ENCODE data around the gene USB1. TPM values are rescaled to one million over a fixed set of nuclear protein-coding genes. Genes with fewer than 3 reads are reported as not detected.
A peak's percentile ranks its signal among the peaks of the same experiment; 100 is the strongest.

USB1 gene
- total RNA-seq (2021; ENCODE audit: unreplicated experiment), result 73.1 TPM
- 52.4 and 54.0 TPM in 2 replicates for polyA plus RNA-seq (2012)
- percentile 68 among the genes with signal in this experiment for Bru-seq, nascent RNA
- BruChase-seq, experiment 1, labeled RNA remaining after a 6-hour chase, result percentile 87 among the genes with signal in this experiment
- BruChase-seq, experiment 2, labeled RNA remaining after a 2-hour chase, result percentile 81 among the genes with signal in this experiment
- long read RNA-seq, transcript USB1-201 (7 exons, 2,282 nt), result major isoform, 46 of 96 reads
- long read RNA-seq, partial matches to known transcripts, result 40 of 96 reads
- long read RNA-seq, other reads (novel, unspliced or antisense), result 5 of 96 reads

- DNase-seq (ENCODE audit: low read depth, low spot score) (peak; percentile 77), ATAC-seq (peak; percentile 87)
- BruUV-seq (replicated peaks), result no TSS peak
- POLR2A ChIA-PET, result interaction anchor here (1.0 kb wide), 1 partner anchor 266 kb away, joined by 4 read pairs; no protein-coding TSS in a partner anchor
- Histone ChIP-seq H3K4me2 (ENCODE audit: low read length) (peak within 1 kb of the TSS; percentile 99), H3K9ac (ENCODE audit: low read length) (peak within 1 kb of the TSS; percentile 74), H3K79me2 (ENCODE audit: insufficient read depth, low read length) (peaks cover 13% of the 10 kb centered on the region), H3K9me3 (ENCODE audit: control insufficient read depth in 1 of 2, insufficient read depth in 1 of 2, low read depth in 1 of 2, low read length in 2 of 2) (no peaks in the 10 kb centered on the region), H3K27me3 (ENCODE audit: insufficient read depth, low read length) (no peaks in the 10 kb centered on the region), H2AFZ (ENCODE audit: low read depth, low read length, poor library complexity, severe bottlenecking) (peak within 1 kb of the TSS; percentile 78), H3K27ac (ENCODE audit: low read depth, low read length) (peak within 1 kb of the TSS; percentile 87), H3K9me2 (ENCODE audit: insufficient read depth) (no peaks in the 10 kb centered on the region), H3K4me1 (ENCODE audit: control insufficient read depth in 1 of 2, insufficient read depth in 2 of 2, low read length in 2 of 2) (peaks cover 18 to 30% of the 10 kb centered on the region in 2 experiments; a peak in 3 of 4 replicates), H4K20me1 (ENCODE audit: insufficient read depth) (no peaks in the 10 kb centered on the region), H3K4me3 (replicated peaks in 1 of 2; ENCODE audit: low read depth in 1 of 2, low read length in 2 of 2) (peak within 1 kb of the TSS; percentile 83 to 85), H3K36me3 (ENCODE audit: control insufficient read depth in 1 of 2, insufficient read depth in 2 of 2, low read length in 2 of 2) (peaks cover 11 to 12% of the 10 kb centered on the region in 2 experiments; a peak in 3 of 4 replicates)
- CTCF ChIA-PET, result interaction anchor here (0.6 to 1.0 kb wide), 6 partner anchors 12 to 425 kb away, joined by 3 to 8 read pairs (median 4); no protein-coding TSS in a partner anchor
- intact Hi-C loops (cut with micrococcal nuclease), result loop anchor here (1.0 to 10.0 kb wide), 2 partner anchors 102 to 276 kb away; no protein-coding TSS in a partner anchor
- RAD21 ChIA-PET (ENCODE audit: low non-redundant PET in 1 of 2, low total read pairs in 2 of 2, uncharacterized antibody in 2 of 2, unreplicated experiment in 2 of 2), result no interaction called here
- no peak for TF ChIP-seq ZBTB33 (IDR thresholded peaks at IDR 0.05; ENCODE audit: extremely low read depth, insufficient replicate concordance, low read length)
- TF ChIP-seq YY1 (IDR thresholded peaks at IDR 0.05; ENCODE audit: extremely low read depth, insufficient replicate concordance, low read depth, low read length), result no peak
- no peak for TF ChIP-seq REST (IDR thresholded peaks at IDR 0.05; ENCODE audit: low read depth)
- TF ChIP-seq TCF7L2 (IDR thresholded peaks at IDR 0.05; ENCODE audit: borderline replicate concordance, extremely low read depth, insufficient read depth, insufficient read length), result no peak
- no peak for TF ChIP-seq ZFX (IDR thresholded peaks at IDR 0.05)
- peak; percentile 32; the same call in 1 of the 2 replicates for TF ChIP-seq SP1 (IDR thresholded peaks at IDR 0.05; ENCODE audit: low read depth)
- 0 out of 2 replicates have a peak, but pooled peaks have one; percentile 24 for TF ChIP-seq MAX (IDR thresholded peaks at IDR 0.05)
- TF ChIP-seq JUND (IDR thresholded peaks at IDR 0.05), result no peak
- TF ChIP-seq EZH2phosphoT487 (IDR thresholded peaks at IDR 0.05; ENCODE audit: borderline replicate concordance), result no peak
- TF ChIP-seq CEBPB (IDR thresholded peaks at IDR 0.05; ENCODE audit: low read depth), result no peak
- TF ChIP-seq RAD21 (IDR thresholded peaks at IDR 0.05; ENCODE audit: low read depth), result peak; percentile 64
- no peak for TF ChIP-seq ZNF274 (IDR thresholded peaks at IDR 0.05; ENCODE audit: low read depth, low read length)
- TF ChIP-seq EGR1 (IDR thresholded peaks at IDR 0.05; ENCODE audit: low read depth), result no peak
- no peak for TF ChIP-seq SRF (IDR thresholded peaks at IDR 0.05; ENCODE audit: low read depth)
- TF ChIP-seq ATF3 (IDR thresholded peaks at IDR 0.05), result no peak
- peak; percentile 93 for TF ChIP-seq POLR2AphosphoS5 (IDR thresholded peaks at IDR 0.05; ENCODE audit: low read depth, low read length)
- TF ChIP-seq POLR2A (IDR thresholded peaks at IDR 0.05; ENCODE audit: borderline replicate concordance, extremely low read depth, insufficient read depth, insufficient read length), result peak; percentile 67
- peak; percentile 82; the same call in 1 of the 2 replicates for TF ChIP-seq SIN3A (IDR thresholded peaks at IDR 0.05; ENCODE audit: low read depth)
Measured at GRCh38 chr16:58000706-58001676, at the start of gene USB1. TSS of gene USB1 (plus strand) at chr16:58001407. CDS start at chr16:58001484, 77 bp downstream.

All from HCT116 (cell line).